Activated T-cell treated with anti-CD3 and anti-CD28 coated beads for 24 hours (primary cell): Measurements from ENCODE around the gene PRKCZ.
A peak's percentile ranks its signal among the peaks of the same experiment; 100 is the strongest.

Experiments used
- DNase-seq: peaks from one replicate; pipeline ENCODE4 v3.0.0-alpha.2; 2020; ENCODE audit warnings: low read depth

PRKCZ gene

GRCh38 chr1:2024887-2025286 lies 25.3 kb upstream of the PRKCZ start:
- DNase-seq, result no peak

GRCh38 chr1:2025491-2025981 lies 24.7 kb upstream of the PRKCZ start:
- no peak for DNase-seq

- no peak for DNase-seq
Measured at GRCh38 chr1:2027961-2028583, 22.1 kb upstream of the PRKCZ start.

- no peak for DNase-seq
Measured at GRCh38 chr1:2028870-2029560, 21.2 kb upstream of the PRKCZ start.

GRCh38 chr1:2029561-2029960 lies 20.6 kb upstream of the PRKCZ start:
- no peak for DNase-seq

GRCh38 chr1:2030076-2030871 lies 19.9 kb upstream of the PRKCZ start:
- DNase-seq, result no peak

GRCh38 chr1:2031546-2032540 lies 18.4 kb upstream of the PRKCZ start:
- DNase-seq, result no peak

- DNase-seq, result no peak
Measured at GRCh38 chr1:2032737-2033136, 17.5 kb upstream of the PRKCZ start.

GRCh38 chr1:2033165-2033564 lies 17.0 kb upstream of the PRKCZ start:
- DNase-seq, result no peak

GRCh38 chr1:2036287-2036686 lies 13.9 kb upstream of the PRKCZ start:
- no peak for DNase-seq

GRCh38 chr1:2037314-2037979 lies 12.8 kb upstream of the PRKCZ start:
- DNase-seq, result no peak

- no peak for DNase-seq
Measured at GRCh38 chr1:2038229-2038628, 12.0 kb upstream of the PRKCZ start.

- no peak for DNase-seq
Measured at GRCh38 chr1:2039251-2039650, 11.0 kb upstream of the PRKCZ start.

- no peak for DNase-seq
Measured at GRCh38 chr1:2041305-2041704, 8.9 kb upstream of the PRKCZ start.

GRCh38 chr1:2041887-2042286 lies 8.3 kb upstream of the PRKCZ start:
- no peak for DNase-seq

GRCh38 chr1:2042830-2043773 lies 7.1 kb upstream of the PRKCZ start:
- DNase-seq, result no peak

- no peak for DNase-seq
Measured at GRCh38 chr1:2043886-2044285, 6.3 kb upstream of the PRKCZ start.

GRCh38 chr1:2044510-2045319 lies 5.5 kb upstream of the PRKCZ start:
- DNase-seq, result peak; percentile 70
